Keratinocyte (primary cell): ENCODE measurements around the gene MAGI2.

Experiments used
- CTCF ChIP-seq, 3 experiments: IDR thresholded peaks in 1 of 3; conservative IDR thresholded peaks in 1 of 3; optimal IDR thresholded peaks in 1 of 3; 2 replicates in 2 of 3; 3 replicates in 1 of 3; pipeline versions ENCODE3 to v1.5.1; 2011; ENCODE audit warnings: low read length in 3 of 3, mild to moderate bottlenecking in 3 of 3, moderate library complexity in 2 of 3, control low read depth in 1 of 3, inconsistent platforms in 1 of 3; ENCODE audit not compliant: insufficient read depth in 2 of 3; ENCODE audit errors: extremely low read depth in 1 of 3
- EZH2 ChIP-seq: IDR thresholded peaks from one replicate; pipeline ENCODE4 v1.6.1; 2012; ENCODE audit warnings: inconsistent platforms, mild to moderate bottlenecking, low read length, moderate library complexity

- TF ChIP-seq CTCF (optimal IDR thresholded peaks at IDR 0.05 in 1 of 3, IDR thresholded peaks at IDR 0.05 in 1 of 3, conservative IDR thresholded peaks at IDR 0.05 in 1 of 3; ENCODE audit: extremely low read depth in 1 of 3, insufficient read depth in 2 of 3, low read length in 3 of 3) (no peak), EZH2 (no peak)
Observed at GRCh38 chr7:79377097-79377496, 76.4 kb downstream of the MAGI2 start.
